Measurements from ENCODE around the gene NUP42. TPM values are rescaled to one million over a fixed set of nuclear protein-coding genes. Genes with fewer than 3 reads are reported as not detected.

NUP42 gene
- total and polyA plus RNA-seq, 10 of the 15 experiments (the other 5 are each of a cell fraction or from before 2014, with no cell fraction given), result 48.6 to 124 (median 74.3) TPM

DNA sequence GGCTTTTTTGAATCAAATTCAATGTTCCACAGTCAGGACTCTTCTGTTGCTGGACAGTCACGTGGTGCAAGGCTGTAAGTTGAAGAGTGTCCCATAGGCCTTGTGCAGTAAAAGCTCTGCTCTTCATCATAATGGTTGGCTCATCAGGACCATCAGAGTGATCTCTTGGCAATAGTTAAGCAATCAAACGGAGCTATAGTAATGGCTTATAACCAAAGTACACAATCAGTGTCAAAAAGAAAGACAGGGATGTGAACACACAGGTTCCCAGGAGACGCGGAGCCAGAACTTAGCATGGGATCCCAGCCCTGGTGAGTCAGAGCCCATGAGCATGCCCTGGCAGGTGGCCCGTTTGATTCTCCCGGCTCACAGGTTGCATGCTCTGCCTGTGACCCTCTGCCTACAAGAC lies 54.0 kb downstream of the NUP42 start:
- 73% methylated on average over 6 of the region's 6 CpGs for WGBS (ENCODE audit: insufficient coverage, insufficient replicate concordance, low lambda C conversion rate, missing lambda C conversion rate)
- BruUV-seq (replicated peaks), result no TSS peak
- H3K4me3 ChIP-seq, result no peak overlapping the region
- H4K20me1 ChIP-seq (ENCODE audit: control insufficient read depth, insufficient read depth), result no peaks in the 10 kb centered on the region
- SMC1A ChIA-PET (ENCODE audit: uncharacterized antibody, unreplicated experiment), result interaction anchor here (0.6 to 0.8 kb wide), 3 partner anchors 18 to 363 kb away, joined by 3 to 4 read pairs (median 3); no protein-coding TSS in a partner anchor
- no peak for ATAC-seq
- no peaks in the 10 kb centered on the region for H3K27me3 ChIP-seq (replicated peaks in 1 of 2; ENCODE audit: control insufficient read depth in 2 of 2, insufficient read depth in 2 of 2, low read length in 1 of 2)
- no peak for FAIRE-seq
- H3K9me3 ChIP-seq (replicated peaks; ENCODE audit: control insufficient read depth, insufficient read depth, low read length), result no peaks in the 10 kb centered on the region
- RAD21 ChIA-PET (ENCODE audit: unreplicated experiment), result interaction anchor here (0.6 kb wide), 1 partner anchor 52 kb away, joined by 3 read pairs; no protein-coding TSS in a partner anchor
- H3K9ac ChIP-seq (ENCODE audit: control insufficient read depth, insufficient read depth, low read length), result no peak overlapping the region
- H3K27ac ChIP-seq (ENCODE audit: control insufficient read depth, insufficient read depth), result no peak overlapping the region
- H2AFZ ChIP-seq (ENCODE audit: control insufficient read depth, low read depth, low read length), result no peak overlapping the region
- POLR2A ChIA-PET, result interaction anchor here (0.6 kb wide), 1 partner anchor 10 kb away, joined by 3 read pairs; no protein-coding TSS in a partner anchor
- H3K36me3 ChIP-seq (ENCODE audit: control insufficient read depth in 2 of 2, insufficient read depth in 2 of 2, low read length in 1 of 2), result no peaks in the 10 kb centered on the region
- peaks cover 15% of the 10 kb centered on the region for H3K4me1 ChIP-seq (ENCODE audit: control insufficient read depth, insufficient read depth, low read length)
- no peaks in the 10 kb centered on the region for H3K79me2 ChIP-seq (ENCODE audit: control insufficient read depth, insufficient read depth, low read length)
- H3K4me2 ChIP-seq (ENCODE audit: control insufficient read depth, insufficient read depth), result no peak overlapping the region
- CTCF ChIA-PET, result interaction anchor here (0.7 to 2.2 kb wide), 3 partner anchors 27 to 51 kb away, joined by 3 to 6 read pairs (median 3); no protein-coding TSS in a partner anchor
- in situ Hi-C loops (cut with MboI), result no loop called here
- TF ChIP-seq POLR2AphosphoS2 (IDR thresholded peaks at IDR 0.05; ENCODE audit: low read depth, low read length), result no peak
- no peak for TF ChIP-seq KAT2A (conservative IDR thresholded peaks at IDR 0.05; ENCODE audit: control insufficient read depth, low read depth, low read length)
- TF ChIP-seq FOXM1 (IDR thresholded peaks at IDR 0.05; ENCODE audit: low read depth, low read length), result no peak
- no peak for TF ChIP-seq TCF3 (IDR thresholded peaks at IDR 0.05; ENCODE audit: borderline replicate concordance, insufficient read depth, low read depth, low read length)
- TF ChIP-seq LARP7 (IDR thresholded peaks at IDR 0.05), result no peak
- no peak for TF ChIP-seq EP300 (IDR thresholded peaks at IDR 0.05; ENCODE audit: borderline replicate concordance in 1 of 2, control insufficient read depth in 1 of 2, low read depth in 2 of 2, low read length in 2 of 2)
- TF ChIP-seq CHD2 (IDR thresholded peaks at IDR 0.05; ENCODE audit: borderline replicate concordance, low read depth, low read length), result no peak
- TF ChIP-seq ZNF384 (IDR thresholded peaks at IDR 0.05; ENCODE audit: borderline replicate concordance, low read depth, low read length), result no peak
- TF ChIP-seq TCF12 (IDR thresholded peaks at IDR 0.05; ENCODE audit: low read depth, low read length), result no peak
- DNase-seq (ENCODE audit: low read depth, low spot score), result no peak
- intact Hi-C loops (cut with micrococcal nuclease; ENCODE audit: unreplicated experiment), result no loop called here
